MM.1S (cell line): Measurements from ENCODE around the gene NFAM1.

Source experiments
- DNase-seq: peaks from one replicate; pipeline ENCODE4 v3.0.0-alpha.2; 2015
- H2AFZ ChIP-seq: fragments of 300-600 bp; sonication (generic); 2 replicates; pipeline ENCODE4 v1.6.0; 2016; ENCODE audit warnings: antibody characterized with exemption, low read length
- H3F3A ChIP-seq: fragments of 300-600 bp; sonication (generic); 2 replicates; pipeline ENCODE4 v1.6.1; 2016; ENCODE audit warnings: mild to moderate bottlenecking, antibody characterized with exemption, low read length, moderate library complexity, mixed read lengths; ENCODE audit not compliant: insufficient read depth
- H3K27ac ChIP-seq: fragments of 300-600 bp; sonication (generic); 2 replicates; pipeline ENCODE4 v1.5.1; 2016; ENCODE audit warnings: mild to moderate bottlenecking, low read length
- H3K27me3 ChIP-seq: fragments of 300-600 bp; sonication (generic); replicated peaks from 2 replicates; pipeline ENCODE4 v1.6.0; 2016; ENCODE audit warnings: low read length; ENCODE audit not compliant: insufficient read depth
- H3K36me3 ChIP-seq: fragments of 300-600 bp; sonication (generic); replicated peaks from 2 replicates; pipeline ENCODE4 v1.6.1; 2016; ENCODE audit warnings: mild to moderate bottlenecking, low read length, mixed read lengths; ENCODE audit not compliant: insufficient read depth
- H3K4me1 ChIP-seq: fragments of 300-600 bp; sonication (generic); 2 replicates; pipeline ENCODE4 v1.6.1; 2016; ENCODE audit warnings: low read length, mixed read lengths
- H3K4me2 ChIP-seq: fragments of 300-600 bp; sonication (generic); 2 replicates; pipeline ENCODE4 v1.6.0; 2016; ENCODE audit warnings: low read depth, low read length
- H3K4me3 ChIP-seq: fragments of 300-600 bp; sonication (generic); 2 replicates; pipeline ENCODE4 v1.5.1; 2016; ENCODE audit warnings: low read length, mixed read lengths
- H3K79me2 ChIP-seq: fragments of 300-600 bp; sonication (generic); 2 replicates; pipeline ENCODE4 v1.6.1; 2016; ENCODE audit warnings: mixed run types, low read length, mixed read lengths
- H3K9ac ChIP-seq: fragments of 300-600 bp; sonication (generic); 2 replicates; pipeline ENCODE4 v1.6.1; 2016; ENCODE audit warnings: low read length, mixed read lengths
- H3K9me2 ChIP-seq: fragments of 300-600 bp; sonication (generic); replicated peaks from 2 replicates; pipeline ENCODE4 v1.6.1; 2016; ENCODE audit warnings: mild to moderate bottlenecking, low read length, mixed read lengths; ENCODE audit not compliant: insufficient read depth
- H3K9me3 ChIP-seq: fragments of 300-600 bp; sonication (generic); replicated peaks from 2 replicates; pipeline ENCODE4 v1.6.1; 2016; ENCODE audit warnings: mild to moderate bottlenecking, low read length, mixed read lengths; ENCODE audit not compliant: insufficient read depth
- H4K20me1 ChIP-seq: fragments of 300-600 bp; sonication (generic); 2 replicates; pipeline ENCODE4 v1.6.1; 2016; ENCODE audit warnings: mild to moderate bottlenecking, low read length, moderate library complexity, mixed read lengths; ENCODE audit not compliant: insufficient read depth
- EZH2 ChIP-seq: fragments of 300-600 bp; sonication (generic); optimal IDR thresholded peaks from 2 replicates; pipeline ENCODE3; 2017; ENCODE audit warnings: low read depth, mild to moderate bottlenecking, antibody characterized with exemption, low read length, mixed read lengths
- EZH2phosphoT487 ChIP-seq: fragments of 300-600 bp; sonication (generic); IDR thresholded peaks from 2 replicates; pipeline ENCODE4 v1.6.1; 2018; ENCODE audit warnings: antibody characterized with exemption, low read length
- TF ChIP-seq, protein P1 (sequence below): fragments of 300-600 bp; sonication (generic); IDR thresholded peaks from 2 replicates; pipeline ENCODE4 v1.5.1; 2016; ENCODE audit warnings: antibody characterized with exemption, low read length, mixed read lengths

Gene NFAM1

GRCh38 chr22:42410708-42411107 is 21.5 kb downstream of the NFAM1 start:
- DNase-seq = no peak
- no peak for TF ChIP-seq EZH2phosphoT487
- TF ChIP-seq EZH2 = no peak
- TF ChIP-seq, protein P1, sequence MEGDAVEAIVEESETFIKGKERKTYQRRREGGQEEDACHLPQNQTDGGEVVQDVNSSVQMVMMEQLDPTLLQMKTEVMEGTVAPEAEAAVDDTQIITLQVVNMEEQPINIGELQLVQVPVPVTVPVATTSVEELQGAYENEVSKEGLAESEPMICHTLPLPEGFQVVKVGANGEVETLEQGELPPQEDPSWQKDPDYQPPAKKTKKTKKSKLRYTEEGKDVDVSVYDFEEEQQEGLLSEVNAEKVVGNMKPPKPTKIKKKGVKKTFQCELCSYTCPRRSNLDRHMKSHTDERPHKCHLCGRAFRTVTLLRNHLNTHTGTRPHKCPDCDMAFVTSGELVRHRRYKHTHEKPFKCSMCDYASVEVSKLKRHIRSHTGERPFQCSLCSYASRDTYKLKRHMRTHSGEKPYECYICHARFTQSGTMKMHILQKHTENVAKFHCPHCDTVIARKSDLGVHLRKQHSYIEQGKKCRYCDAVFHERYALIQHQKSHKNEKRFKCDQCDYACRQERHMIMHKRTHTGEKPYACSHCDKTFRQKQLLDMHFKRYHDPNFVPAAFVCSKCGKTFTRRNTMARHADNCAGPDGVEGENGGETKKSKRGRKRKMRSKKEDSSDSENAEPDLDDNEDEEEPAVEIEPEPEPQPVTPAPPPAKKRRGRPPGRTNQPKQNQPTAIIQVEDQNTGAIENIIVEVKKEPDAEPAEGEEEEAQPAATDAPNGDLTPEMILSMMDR = no peak
- Histone ChIP-seq H3K4me3 (no peak overlapping the region), H2AFZ (no peak overlapping the region), H3F3A (no peaks in the 10 kb centered on the region), H3K27me3 (peaks cover 67% of the 10 kb centered on the region), H3K4me2 (no peak overlapping the region), H3K9me2 (no peaks in the 10 kb centered on the region), H3K4me1 (no peaks in the 10 kb centered on the region), H3K79me2 (no peaks in the 10 kb centered on the region), H3K9me3 (no peaks in the 10 kb centered on the region), H3K36me3 (no peaks in the 10 kb centered on the region), H4K20me1 (no peaks in the 10 kb centered on the region), H3K27ac (no peak overlapping the region), H3K9ac (no peak overlapping the region)

GRCh38 chr22:42408810-42409529 is 23.2 kb downstream of the NFAM1 start:
- Histone ChIP-seq H3K27ac (no peak overlapping the region), H3K4me1 (no peaks in the 10 kb centered on the region), H3K4me3 (no peak overlapping the region), H3K4me2 (no peak overlapping the region), H3K9me2 (no peaks in the 10 kb centered on the region), H3K36me3 (no peaks in the 10 kb centered on the region), H2AFZ (no peak overlapping the region), H3K79me2 (no peaks in the 10 kb centered on the region), H3F3A (no peaks in the 10 kb centered on the region), H3K27me3 (peaks cover 73% of the 10 kb centered on the region), H3K9me3 (no peaks in the 10 kb centered on the region), H4K20me1 (no peaks in the 10 kb centered on the region), H3K9ac (no peak overlapping the region)
- TF ChIP-seq EZH2 = no peak
- no peak for TF ChIP-seq EZH2phosphoT487
- TF ChIP-seq, protein P1 = no peak
- no peak for DNase-seq

- TF ChIP-seq EZH2 (no peak), EZH2phosphoT487 (no peak)
- TF ChIP-seq, protein P1 = no peak
- Histone ChIP-seq H3K4me2 (no peak overlapping the region), H3K79me2 (no peaks in the 10 kb centered on the region), H3K9me2 (no peaks in the 10 kb centered on the region), H3F3A (no peaks in the 10 kb centered on the region), H3K27me3 (peaks cover 80% of the 10 kb centered on the region), H3K36me3 (no peaks in the 10 kb centered on the region), H2AFZ (no peak overlapping the region), H3K9me3 (no peaks in the 10 kb centered on the region), H3K9ac (no peak overlapping the region), H3K4me1 (no peaks in the 10 kb centered on the region), H4K20me1 (no peaks in the 10 kb centered on the region), H3K27ac (no peak overlapping the region), H3K4me3 (no peak overlapping the region)
- DNase-seq = no peak
Measured at GRCh38 chr22:42408276-42408675, 23.9 kb downstream of the NFAM1 start.
